HepG2 (cell line): ENCODE results near the gene ALDH9A1. TPM values are rescaled to one million over a fixed set of nuclear protein-coding genes. Genes with fewer than 3 reads are reported as not detected.

Experiments used
- ATAC-seq: fragments of 200-7000 bp; cut with Tn5 transposase; 3 replicates; pipeline ENCODE4 v1.9.1; 2020; ENCODE audit warnings: mild to moderate bottlenecking, moderate library complexity
- BruUV-seq: library from RNA; stranded (reverse); fragments of 400-500 nt; replicated peaks from 2 replicates; lab custom pipeline; 2021; lab: Mats Ljungman, UMichigan
- CTCF ChIA-PET: fragments of 300-600 bp; formaldehyde crosslinking; extraction: SDS; loops from one replicate; lab custom pipeline; 2021; ENCODE audit warnings: low total read pairs, inconsistent platforms, low intra/inter-chr PET ratio; lab: Yijun Ruan, JAX
- POLR2A ChIA-PET: fragments of 350-600 bp; sonication (Branson Sonifier 250); formaldehyde crosslinking; loops from one replicate; lab custom pipeline; 2020; ENCODE audit warnings: antibody characterized with exemption, inconsistent platforms; lab: Yijun Ruan, JAX
- DNase-seq: peaks from one replicate; pipeline ENCODE4 v3.0.0-alpha.2; 2015; ENCODE audit warnings: low spot score
- FAIRE-seq: peaks from 3 replicates; lab custom pipeline; 2011; peaks lifted over from hg19 to GRCh38; lab: Jason Lieb, UNC
- H2AFZ ChIP-seq: one replicate; pipeline ENCODE4 v1.6.1; 2011; ENCODE audit warnings: low read length, inconsistent platforms
- H3K27ac ChIP-seq: fragments of 300-600 bp; 3 replicates; pipeline ENCODE4 v1.8.0; 2011; ENCODE audit warnings: mixed run types, mild to moderate bottlenecking, mixed read lengths, low read length, inconsistent platforms; ENCODE audit not compliant: insufficient read depth; ENCODE audit errors: extremely low read length
- H3K27me3 ChIP-seq, 2 experiments: fragments of 200-600 bp in 1 of 2; 2 replicates in 1 of 2; 3 replicates in 1 of 2; pipeline versions ENCODE4 v1.6.0 to v1.8.0; 2011; ENCODE audit warnings: low read length in 2 of 2, mild to moderate bottlenecking in 2 of 2, moderate library complexity in 2 of 2, inconsistent platforms in 1 of 2; ENCODE audit not compliant: insufficient read depth in 2 of 2, control insufficient read depth in 1 of 2
- H3K36me3 ChIP-seq, 2 experiments: fragments of 200-600 bp in 1 of 2; replicated peaks in 1 of 2; 2 replicates in 1 of 2; 3 replicates in 1 of 2; pipeline versions ENCODE4 v1.5.1 to v1.8.0; 2011; ENCODE audit warnings: low read length in 2 of 2, inconsistent platforms in 1 of 2; ENCODE audit not compliant: insufficient read depth in 2 of 2, control insufficient read depth in 1 of 2
- H3K4me1 ChIP-seq: 2 replicates; pipeline ENCODE4 v1.5.1; 2012; ENCODE audit warnings: low read length, inconsistent platforms; ENCODE audit not compliant: insufficient read depth
- H3K4me2 ChIP-seq: 2 replicates; pipeline ENCODE4 v1.6.0; 2011; ENCODE audit warnings: low read depth, low read length, inconsistent platforms
- H3K4me3 ChIP-seq, 3 experiments: fragments of 200-600 bp in 1 of 3; sonication (generic), shearing (Covaris generic) in 1 of 3; replicated peaks in 1 of 3; 2 replicates each; pipeline ENCODE4 v1.5.1; 2011 to 2016; ENCODE audit warnings: low read length in 3 of 3, inconsistent platforms in 2 of 3, low read depth in 2 of 3, mild to moderate bottlenecking in 2 of 3, control low read depth in 1 of 3, mixed read lengths in 1 of 3; ENCODE audit not compliant: insufficient read depth in 1 of 3
- H3K79me2 ChIP-seq: one replicate; pipeline ENCODE4 v1.6.1; 2011; ENCODE audit warnings: low read length, inconsistent platforms; ENCODE audit not compliant: insufficient read depth
- H3K9ac ChIP-seq: 2 replicates; pipeline ENCODE4 v1.6.0; 2011; ENCODE audit warnings: mild to moderate bottlenecking, low read depth, low read length, inconsistent platforms; ENCODE audit not compliant: insufficient read depth
- H3K9me3 ChIP-seq: 2 replicates; pipeline ENCODE4 v1.5.1; 2012; ENCODE audit warnings: mild to moderate bottlenecking, low read length
- H4K20me1 ChIP-seq: 2 replicates; pipeline ENCODE4 v1.6.0; 2011; ENCODE audit warnings: inconsistent platforms, mild to moderate bottlenecking, low read length, moderate library complexity; ENCODE audit not compliant: insufficient read depth
- CEBPB ChIP-seq: IDR thresholded peaks from 2 replicates; pipeline ENCODE4 v1.6.1; 2011; ENCODE audit warnings: low read depth, low read length, improper control_type of control experiment, borderline replicate concordance
- GATAD1 ChIP-seq: IDR thresholded peaks from 2 replicates; pipeline ENCODE4 v1.6.1; 2016; ENCODE audit warnings: missing genetic modification reagents, missing compliant biosample characterization
- HBP1 ChIP-seq: IDR thresholded peaks from 2 replicates; pipeline ENCODE4 v1.6.1; 2016; ENCODE audit warnings: low read depth, control low read depth
- IKZF1 ChIP-seq: fragments of 450-650 bp; IDR thresholded peaks from 2 replicates; pipeline ENCODE4 v1.7.1; 2016
- IRF2 ChIP-seq: IDR thresholded peaks from 2 replicates; pipeline ENCODE4 v1.6.1; 2018; ENCODE audit warnings: missing genetic modification reagents, missing compliant biosample characterization
- MED1 ChIP-seq: sonication (generic); formaldehyde crosslinking; IDR thresholded peaks from 2 replicates; pipeline ENCODE4 v1.4.0; 2020; ENCODE audit warnings: missing genetic modification reagents
- PAF1 ChIP-seq: IDR thresholded peaks from 2 replicates; pipeline ENCODE4 v1.6.1; 2016; ENCODE audit warnings: missing genetic modification reagents, missing compliant biosample characterization
- PHF21A ChIP-seq: sonication (generic); formaldehyde crosslinking; IDR thresholded peaks from 2 replicates; pipeline ENCODE4 v1.5.0; 2020; ENCODE audit warnings: mild to moderate bottlenecking, missing genetic modification reagents
- POLR2G ChIP-seq: fragments of 200-400 bp; formaldehyde crosslinking; IDR thresholded peaks from 2 replicates; pipeline ENCODE4 v1.6.1; 2018; ENCODE audit warnings: mild to moderate bottlenecking, low read depth, low read length, moderate library complexity
- REXO4 ChIP-seq: sonication (generic); formaldehyde crosslinking; IDR thresholded peaks from 2 replicates; pipeline ENCODE4 v1.8.0; 2022; ENCODE audit warnings: missing genetic modification reagents, mild to moderate bottlenecking, borderline replicate concordance
- ZBTB21 ChIP-seq: sonication (generic); formaldehyde crosslinking; IDR thresholded peaks from 2 replicates; pipeline ENCODE4 v1.4.0; 2020; ENCODE audit warnings: missing genetic modification reagents
- ZGPAT ChIP-seq: IDR thresholded peaks from 2 replicates; pipeline ENCODE4 v1.6.1; 2016; ENCODE audit warnings: mild to moderate bottlenecking
- ZNF441 ChIP-seq: sonication (generic); formaldehyde crosslinking; IDR thresholded peaks from 2 replicates; pipeline ENCODE4 v1.7.0; 2021; ENCODE audit warnings: missing genetic modification reagents, borderline replicate concordance
- ZNF501 ChIP-seq: sonication (generic); formaldehyde crosslinking; IDR thresholded peaks from 2 replicates; pipeline ENCODE4 v1.5.1; 2020; ENCODE audit warnings: mild to moderate bottlenecking, moderate library complexity, missing genetic modification reagents
- ZNF674 ChIP-seq: sonication (generic); formaldehyde crosslinking; IDR thresholded peaks from 2 replicates; pipeline ENCODE4 v1.5.0; 2020; ENCODE audit warnings: low read depth, mild to moderate bottlenecking, missing genetic modification reagents
- WGBS: methylation state at CpG from one replicate; pipeline ENCODE4 v1.1.6; 2017; ENCODE audit warnings: low lambda C conversion rate; 5-methylcytosine and 5-hydroxymethylcytosine counted together
- in situ Hi-C: cut with HindIII; loops from 2 replicates; pipeline ENCODE4 v1.10.0; 2017; ENCODE audit warnings: low pct_unique_long_range_greater_than_20kb; ENCODE audit not compliant: extremely low pct_ligation_motif_present
- intact Hi-C: fragments of 100-400 bp; cut with micrococcal nuclease; formaldehyde crosslinking; loops from one replicate; pipeline ENCODE4 v1.10.0; 2022; ENCODE audit not compliant: unreplicated experiment
- polyA plus RNA-seq, 8 experiments: library from polyadenylated mRNA; depleted of rRNA in 3 of 8; stranded (reverse) in 7 of 8; unstranded in 1 of 8; fragments of >200 nt; fragmentation: Illumina TruSeq in 4 of 8; extraction: Trizol in 4 of 8; gene quantifications; 2 replicates each; pipeline versions ENCODE4 v1.2.1 to v1.2.3, GENCODE V29; 2011 to 2016; ENCODE audit warnings: low read depth in 4 of 8, missing spikeins in 1 of 8, mixed read lengths in 1 of 8; ENCODE audit not compliant: insufficient read depth in 1 of 8
- total RNA-seq, 5 experiments: library from RNA; depleted of rRNA; stranded (reverse); fragments of >200 nt; fragmentation: Illumina TruSeq; extraction: Trizol; gene quantifications; 2 replicates each; pipeline ENCODE4 v1.2.3, GENCODE V29; 2016; ENCODE audit warnings: low read depth in 1 of 5

The ALDH9A1 gene
- total and polyA plus RNA-seq, 2 of the 13 experiments (the other 11 are each of a cell fraction or from before 2014, with no cell fraction given) = 27.5 to 38.5 TPM

- Histone ChIP-seq H3K4me3 (no peak overlapping the region), H4K20me1 (no peaks in the 10 kb centered on the region), H3K27ac (no peak overlapping the region), H3K36me3 (no peaks in the 10 kb centered on the region; a peak in 1 of 5 replicates), H2AFZ (no peak overlapping the region), H3K79me2 (no peaks in the 10 kb centered on the region), H3K4me2 (no peak overlapping the region), H3K27me3 (no peaks in the 10 kb centered on the region), H3K4me1 (peaks cover 25% of the 10 kb centered on the region), H3K9ac (no peak overlapping the region), H3K9me3 (no peaks in the 10 kb centered on the region)
- FAIRE-seq (peak; percentile 23), DNase-seq (no peak), ATAC-seq (no peak; the same call in 2 of the 3 replicates)
- ChIA-PET CTCF (no interaction called here), POLR2A (no interaction called here)
- WGBS = 61% methylated on average over 1 of the region's 1 CpG
- intact Hi-C loops = no loop called here
- no TSS peak for BruUV-seq
- in situ Hi-C loops = no loop called here
- TF ChIP-seq HBP1 (CRISPR knock-in tag) (no peak), ZNF441 (CRISPR knock-in tag) (no peak), CEBPB (peak; percentile 21; the same call in 1 of the 2 replicates)
- TF ChIP-seq, all 625 proteins: peak for 1
Measured at GRCh38 chr1:165637427-165637826, 60.9 kb downstream of the ALDH9A1 start.

- POLR2A ChIA-PET = no interaction called here
- no peaks in the 10 kb centered on the region; a peak in 1 of 5 replicates for H3K27me3 ChIP-seq
- peaks cover 32% of the 10 kb centered on the region for H3K4me1 ChIP-seq
- CTCF ChIA-PET = no interaction called here
- FAIRE-seq (no peak), ATAC-seq (no peak), DNase-seq (no peak)
- no peaks in the 10 kb centered on the region for H3K9me3 ChIP-seq
- BruUV-seq = no TSS peak
- no peak overlapping the region for H3K27ac ChIP-seq
- WGBS = 74% methylated on average over 2 of the region's 2 CpGs
- H3K36me3 ChIP-seq = no peaks in the 10 kb centered on the region; a peak in 1 of 5 replicates
- H3K79me2 ChIP-seq = no peaks in the 10 kb centered on the region
- H4K20me1 ChIP-seq = no peaks in the 10 kb centered on the region
- in situ Hi-C loops (no loop called here), intact Hi-C loops (no loop called here)
- H3K4me3 ChIP-seq = no peak overlapping the region
- H2AFZ ChIP-seq = no peak overlapping the region
- H3K9ac ChIP-seq = no peak overlapping the region
- H3K4me2 ChIP-seq = no peak overlapping the region
- TF ChIP-seq IRF2 (CRISPR knock-in tag) = no peak
- no peak for TF ChIP-seq ZGPAT (CRISPR knock-in tag)
- TF ChIP-seq POLR2G = no peak
- no peak for TF ChIP-seq IKZF1
- TF ChIP-seq ZBTB21 = no peak
- TF ChIP-seq GATAD1 = no peak
- no peak for TF ChIP-seq MED1
- TF ChIP-seq PAF1 (CRISPR knock-in tag) = no peak
- TF ChIP-seq ZNF674 = no peak
- TF ChIP-seq ZNF501 (CRISPR knock-in tag) = no peak
- no peak for TF ChIP-seq PHF21A (CRISPR knock-in tag)
- TF ChIP-seq REXO4 (CRISPR knock-in tag) = no peak
Measured at GRCh38 chr1:165635823-165636222, 62.5 kb downstream of the ALDH9A1 start.
